H9 (cell line): ENCODE results near the gene B9D2. TPM values are rescaled to one million over a fixed set of nuclear protein-coding genes. Genes with fewer than 3 reads are reported as not detected.

ENCODE experiments used
- DNase-seq: peaks from one replicate; pipeline ENCODE4 v3.0.0-alpha.2; 2017
- H2AFZ ChIP-seq: one replicate; pipeline ENCODE4 v1.6.1; 2013; ENCODE audit warnings: mild to moderate bottlenecking, low read length, control low read depth, moderate library complexity
- H2AK5ac ChIP-seq: 2 replicates; pipeline ENCODE4 v1.6.1; 2013; ENCODE audit warnings: low read length, control low read depth, mixed read lengths; ENCODE audit not compliant: insufficient read length
- H2BK120ac ChIP-seq: one replicate; pipeline ENCODE4 v1.6.1; 2013; ENCODE audit warnings: low read depth, mild to moderate bottlenecking, low read length, control low read depth, inconsistent platforms; ENCODE audit not compliant: poor library complexity, severe bottlenecking
- H2BK12ac ChIP-seq: 2 replicates; pipeline ENCODE4 v1.6.1; 2013; ENCODE audit warnings: low read length, control low read depth, mixed read lengths, low read depth; ENCODE audit not compliant: insufficient read length
- H2BK15ac ChIP-seq: 2 replicates; pipeline ENCODE4 v1.6.1; 2013; ENCODE audit warnings: low read depth, low read length, control low read depth
- H2BK20ac ChIP-seq: one replicate; pipeline ENCODE4 v1.6.1; 2013; ENCODE audit warnings: low read depth, mild to moderate bottlenecking, low read length, control low read depth, inconsistent platforms; ENCODE audit not compliant: poor library complexity, severe bottlenecking
- H2BK5ac ChIP-seq: 2 replicates; pipeline ENCODE4 v1.6.1; 2013; ENCODE audit warnings: low read length, control low read depth, mixed read lengths; ENCODE audit not compliant: insufficient read length
- H3K14ac ChIP-seq: 2 replicates; pipeline ENCODE4 v1.6.1; 2013; ENCODE audit warnings: low read length, control low read depth; ENCODE audit not compliant: insufficient read depth
- H3K18ac ChIP-seq: 2 replicates; pipeline ENCODE4 v1.6.1; 2013; ENCODE audit warnings: low read depth, mild to moderate bottlenecking, mixed read lengths, low read length, control low read depth; ENCODE audit not compliant: insufficient read length
- H3K23ac ChIP-seq: 2 replicates; pipeline ENCODE4 v1.6.1; 2013; ENCODE audit warnings: low read length, control low read depth, mixed read lengths, low read depth; ENCODE audit not compliant: insufficient read length
- H3K23me2 ChIP-seq: 2 replicates; pipeline ENCODE4 v1.6.1; 2013; ENCODE audit warnings: low read depth, mild to moderate bottlenecking, mixed read lengths, low read length, control low read depth; ENCODE audit not compliant: insufficient read length, poor library complexity, severe bottlenecking
- H3K27ac ChIP-seq: 2 replicates; pipeline ENCODE4 v1.5.1; 2013; ENCODE audit warnings: low read length, control low read depth, mixed read lengths, low read depth; ENCODE audit not compliant: insufficient read length
- H3K27me3 ChIP-seq: 2 replicates; pipeline ENCODE4 v1.6.1; 2013; ENCODE audit warnings: low read length, control low read depth, inconsistent platforms; ENCODE audit not compliant: insufficient read depth
- H3K4ac ChIP-seq: 2 replicates; pipeline ENCODE4 v1.6.1; 2013; ENCODE audit warnings: low read depth, mild to moderate bottlenecking, control low read depth, inconsistent platforms, low read length, moderate library complexity
- H3K4me1 ChIP-seq: 2 replicates; pipeline ENCODE4 v1.6.1; 2013; ENCODE audit warnings: low read length, control low read depth, inconsistent platforms; ENCODE audit not compliant: insufficient read depth
- H3K4me2 ChIP-seq: 2 replicates; pipeline ENCODE4 v1.6.1; 2013; ENCODE audit warnings: low read length, control low read depth, mixed read lengths; ENCODE audit not compliant: insufficient read length, insufficient read depth
- H3K56ac ChIP-seq: 2 replicates; pipeline ENCODE4 v1.6.1; 2013; ENCODE audit warnings: low read depth, mild to moderate bottlenecking, mixed read lengths, low read length, control low read depth; ENCODE audit not compliant: insufficient read length
- H3K79me1 ChIP-seq: 2 replicates; pipeline ENCODE4 v1.6.1; 2013; ENCODE audit warnings: low read depth, mild to moderate bottlenecking, moderate library complexity, low read length, control low read depth, inconsistent platforms; ENCODE audit not compliant: insufficient read depth, poor library complexity, severe bottlenecking
- H3K79me2 ChIP-seq: 2 replicates; pipeline ENCODE4 v1.6.1; 2013; ENCODE audit warnings: low read length, control low read depth, inconsistent platforms; ENCODE audit not compliant: insufficient read depth
- H3K9ac ChIP-seq: 2 replicates; pipeline ENCODE4 v1.6.1; 2013; ENCODE audit warnings: low read length, control low read depth, mixed read lengths; ENCODE audit not compliant: insufficient read length; ENCODE audit errors: extremely low read depth
- H3K9me3 ChIP-seq: one replicate; pipeline ENCODE4 v1.6.1; 2013; ENCODE audit warnings: low read depth, low read length, inconsistent platforms; ENCODE audit not compliant: control insufficient read depth
- H3T11ph ChIP-seq: one replicate; pipeline ENCODE4 v1.6.1; 2013; ENCODE audit warnings: mild to moderate bottlenecking, low read length, control low read depth, inconsistent platforms
- H4K20me1 ChIP-seq: one replicate; pipeline ENCODE4 v1.6.1; 2013; ENCODE audit not compliant: control insufficient read depth, insufficient read length, insufficient read depth
- H4K5ac ChIP-seq: 2 replicates; pipeline ENCODE4 v1.6.1; 2013; ENCODE audit warnings: low read depth, mild to moderate bottlenecking, mixed read lengths, low read length, control low read depth; ENCODE audit not compliant: insufficient read length
- H4K8ac ChIP-seq: replicated peaks from 2 replicates; pipeline ENCODE4 v1.6.1; 2013; ENCODE audit warnings: low read length, control low read depth, mixed read lengths, low read depth; ENCODE audit not compliant: insufficient read length
- H4K91ac ChIP-seq: 2 replicates; pipeline ENCODE4 v1.6.1; 2013; ENCODE audit warnings: low read depth, mild to moderate bottlenecking, moderate library complexity, mixed read lengths, low read length, control low read depth; ENCODE audit not compliant: insufficient read length
- H3K27ac Mint-ChIP-seq, 3 experiments: 2 replicates in 2 of 3; 3 replicates in 1 of 3; pipeline ENCODE4 v1.8.0; 2020 to 2021; ENCODE audit warnings: mixed read lengths in 3 of 3, mild to moderate bottlenecking in 1 of 3, moderate library complexity in 1 of 3
- H3K27me3 Mint-ChIP-seq: 2 replicates; pipeline ENCODE4 v1.8.0; 2021; ENCODE audit warnings: low read depth, mild to moderate bottlenecking, moderate library complexity, mixed read lengths
- H3K36me3 Mint-ChIP-seq, 3 experiments: 2 replicates in 2 of 3; 3 replicates in 1 of 3; pipeline ENCODE4 v1.8.0; 2020 to 2021; ENCODE audit warnings: low read depth in 3 of 3, mixed read lengths in 3 of 3; ENCODE audit not compliant: insufficient read depth in 1 of 3
- H3K4me1 Mint-ChIP-seq, 2 experiments: 2 replicates each; pipeline ENCODE4 v1.8.0; 2020; ENCODE audit warnings: mixed read lengths in 2 of 2
- H3K4me3 Mint-ChIP-seq, 2 experiments: 2 replicates in 1 of 2; 3 replicates in 1 of 2; pipeline ENCODE4 v1.8.0; 2020 to 2021; ENCODE audit warnings: mild to moderate bottlenecking in 2 of 2, mixed read lengths in 2 of 2, moderate library complexity in 1 of 2
- H3K9me3 Mint-ChIP-seq, 2 experiments: 2 replicates in 1 of 2; 3 replicates in 1 of 2; pipeline ENCODE4 v1.8.0; 2020; ENCODE audit warnings: mild to moderate bottlenecking in 2 of 2, mixed read lengths in 2 of 2, moderate library complexity in 1 of 2
- CTCF ChIP-seq: fragments of 200-600 bp; sonication (generic); conservative IDR thresholded peaks from 3 replicates; pipeline ENCODE4 v1.8.0; 2021; ENCODE audit warnings: antibody characterized with exemption, mild to moderate bottlenecking
- WGBS: extraction: QIAGEN DNeasy Blood & Tissue Kit; methylation state at CpG from one replicate; pipeline ENCODE4 v1.1.7; 2013; ENCODE audit warnings: missing lambda C conversion rate, low lambda C conversion rate, mixed read lengths; ENCODE audit not compliant: insufficient read length; ENCODE audit errors: extremely low coverage; 5-methylcytosine and 5-hydroxymethylcytosine counted together
- total RNA-seq: library from RNA; stranded (reverse); gene quantifications from 2 replicates; pipeline ENCODE4 v1.2.1, GENCODE V29; 2021

B9D2 gene
- total RNA-seq, 1 experiment from 2014 or later, result 4.8 TPM

- Histone ChIP-seq H3K79me1 (peaks cover 6% of the 10 kb centered on the region), H3K4me1 (no peaks in the 10 kb centered on the region), H2AFZ (peak within 1 kb of the TSS; percentile 26), H2BK20ac (no peak within 1 kb of the TSS), H3K9me3 (no peaks in the 10 kb centered on the region), H3K27me3 (no peaks in the 10 kb centered on the region), H2BK12ac (no peak within 1 kb of the TSS), H3K14ac (0 out of 2 replicates have a peak within 1 kb of the TSS, but pooled peaks have one; percentile 48), H3K9ac (peak within 1 kb of the TSS; percentile 97), H4K8ac (no peak within 1 kb of the TSS), H4K5ac (peak within 1 kb of the TSS; percentile 31), H3K56ac (no peak within 1 kb of the TSS), H3K27ac (no peak within 1 kb of the TSS), H2BK15ac (no peak within 1 kb of the TSS), H2AK5ac (no peak within 1 kb of the TSS), H3K23ac (no peak within 1 kb of the TSS), H3K4ac (no peak within 1 kb of the TSS), H3K79me2 (no peaks in the 10 kb centered on the region), H4K91ac (no peak within 1 kb of the TSS), H3K23me2 (peaks cover 9% of the 10 kb centered on the region), H3K4me2 (peak within 1 kb of the TSS; percentile 96), H2BK5ac (peak within 1 kb of the TSS; percentile 68), H3T11ph (no peak within 1 kb of the TSS), H4K20me1 (no peaks in the 10 kb centered on the region), H3K18ac (peak within 1 kb of the TSS; percentile 67), H2BK120ac (no peak within 1 kb of the TSS)
- H3K4me3 Mint-ChIP-seq, result peak within 1 kb of the TSS; percentile 98 to 99
- peaks cover 0 to 12% (median 0%) of the 10 kb centered on the region in 3 experiments; a peak in 4 of 7 replicates for H3K36me3 Mint-ChIP-seq
- peak within 1 kb of the TSS; percentile 100 for H3K27ac Mint-ChIP-seq
- no peak for TF ChIP-seq CTCF
- H3K4me1 Mint-ChIP-seq, result peaks cover 21 to 24% of the 10 kb centered on the region in 2 experiments
- no peaks in the 10 kb centered on the region; a peak in 1 of 5 replicates for H3K9me3 Mint-ChIP-seq
- H3K27me3 Mint-ChIP-seq, result no peaks in the 10 kb centered on the region; the same call in 1 of the 2 replicates
- peak; percentile 99 for DNase-seq
- whole genome bisulfite sequencing, result no CpG with 5 or more reads among the region's 50 CpGs
These were observed 33.4 kb upstream of the B9D2 start, which contains the start of the genes BCKDHA and EXOSC5 for GRCh38 chr19:41397086-41398049. Gene BCKDHA, plus strand, starts transcription at chr19:41397818. Its CDS starts 10 bp downstream, at chr19:41397828. Gene EXOSC5, minus strand, starts transcription at chr19:41397359. Its CDS starts 31 bp downstream, at chr19:41397328.
